Chondrocyte (in vitro differentiated cells): Measurements from ENCODE around the gene C1orf216. TPM values are rescaled to one million over a fixed set of nuclear protein-coding genes. Genes with fewer than 3 reads are reported as not detected.
"Not testable (repeated sequence)": the region's sequence is repeated elsewhere in the genome, so short reads cannot be mapped to it uniquely, and the experiment has no call there.

ENCODE experiments used
- DNase-seq: peaks from one replicate; pipeline ENCODE4 v3.0.0; 2021; ENCODE audit warnings: mixed read lengths, low spot score
- H3K27ac Mint-ChIP-seq: one replicate; pipeline ENCODE4 v1.8.0; 2021; ENCODE audit warnings: mild to moderate bottlenecking, moderate library complexity, mixed read lengths; ENCODE audit not compliant: unreplicated experiment
- H3K27me3 Mint-ChIP-seq: 2 replicates; pipeline ENCODE4 v1.8.0; 2021; ENCODE audit warnings: low read depth, mixed read lengths
- H3K36me3 Mint-ChIP-seq: 2 replicates; pipeline ENCODE4 v1.8.0; 2021; ENCODE audit warnings: low read depth, mixed read lengths
- H3K4me1 Mint-ChIP-seq: 2 replicates; pipeline ENCODE4 v1.8.0; 2021; ENCODE audit warnings: low read depth, mild to moderate bottlenecking, mixed read lengths
- H3K4me3 Mint-ChIP-seq: one replicate; pipeline ENCODE4 v1.8.0; 2021; ENCODE audit warnings: mild to moderate bottlenecking, moderate library complexity, mixed read lengths; ENCODE audit not compliant: unreplicated experiment
- H3K9me3 Mint-ChIP-seq: 2 replicates; pipeline ENCODE4 v1.8.0; 2021; ENCODE audit warnings: low read depth, mixed read lengths
- CTCF ChIP-seq: fragments of 200-600 bp; sonication (generic); IDR thresholded peaks from 2 replicates; pipeline ENCODE4 v1.5.0; 2021; ENCODE audit warnings: antibody characterized with exemption, mild to moderate bottlenecking, moderate library complexity
- total RNA-seq: library from RNA; stranded (reverse); gene quantifications from 3 replicates; pipeline ENCODE4 v1.2.1, GENCODE V29; 2021

C1orf216 gene
- total RNA-seq, 1 donor from 2014 or later = 24.8 TPM

GRCh38 chr1:35691080-35691479 lies 27.6 kb downstream of the C1orf216 start:
- no peak for TF ChIP-seq CTCF
- DNase-seq = no peak
- peaks cover 40% of the 10 kb centered on the region for H3K27me3 Mint-ChIP-seq
- H3K4me1 Mint-ChIP-seq = no peaks in the 10 kb centered on the region
- no peaks in the 10 kb centered on the region for H3K9me3 Mint-ChIP-seq
- H3K27ac Mint-ChIP-seq = no peak overlapping the region
- H3K36me3 Mint-ChIP-seq = no peaks in the 10 kb centered on the region
- no peak overlapping the region for H3K4me3 Mint-ChIP-seq

- H3K36me3 Mint-ChIP-seq, H3K4me3 Mint-ChIP-seq, H3K27ac Mint-ChIP-seq, DNase-seq, H3K4me1 Mint-ChIP-seq, H3K9me3 Mint-ChIP-seq: not testable (repeated sequence)
- H3K27me3 Mint-ChIP-seq = peaks cover 38% of the 10 kb centered on the region
Observed at GRCh38 chr1:35690103-35690502, 28.6 kb downstream of the C1orf216 start.

GRCh38 chr1:35688161-35688560 lies 30.5 kb downstream of the C1orf216 start:
- Mint-ChIP-seq H3K4me1 (no peaks in the 10 kb centered on the region), H3K27me3 (peaks cover 53% of the 10 kb centered on the region), H3K9me3 (no peaks in the 10 kb centered on the region), H3K36me3 (no peaks in the 10 kb centered on the region), H3K27ac (no peak overlapping the region), H3K4me3 (no peak overlapping the region)
- DNase-seq = no peak
- TF ChIP-seq CTCF = no peak

GRCh38 chr1:35683012-35683411 lies 35.7 kb downstream of the C1orf216 start:
- no peaks in the 10 kb centered on the region for H3K9me3 Mint-ChIP-seq
- no peak overlapping the region for H3K4me3 Mint-ChIP-seq
- peaks cover 2% of the 10 kb centered on the region for H3K36me3 Mint-ChIP-seq
- no peak overlapping the region for H3K27ac Mint-ChIP-seq
- no peak for TF ChIP-seq CTCF
- no peak for DNase-seq
- peaks cover 50% of the 10 kb centered on the region for H3K27me3 Mint-ChIP-seq
- no peaks in the 10 kb centered on the region for H3K4me1 Mint-ChIP-seq

- Mint-ChIP-seq H3K27me3 (peaks cover 50% of the 10 kb centered on the region), H3K4me1 (no peaks in the 10 kb centered on the region), H3K36me3 (peaks cover 2% of the 10 kb centered on the region), H3K27ac (no peak overlapping the region), H3K9me3 (no peaks in the 10 kb centered on the region), H3K4me3 (no peak overlapping the region)
- no peak for TF ChIP-seq CTCF
- no peak for DNase-seq
Observed at GRCh38 chr1:35680271-35680670, 38.4 kb downstream of the C1orf216 start.

- no peak for TF ChIP-seq CTCF
- no peaks in the 10 kb centered on the region for H3K9me3 Mint-ChIP-seq
- no peak overlapping the region for H3K4me3 Mint-ChIP-seq
- no peak overlapping the region for H3K27ac Mint-ChIP-seq
- peaks cover 2% of the 10 kb centered on the region for H3K36me3 Mint-ChIP-seq
- no peak for DNase-seq
- H3K27me3 Mint-ChIP-seq = peaks cover 35% of the 10 kb centered on the region
- H3K4me1 Mint-ChIP-seq = no peaks in the 10 kb centered on the region
Observed at GRCh38 chr1:35675773-35676172, 42.9 kb downstream of the C1orf216 start.
